ENCODE results near the gene UQCRHL.

Gene UQCRHL

GRCh38 chr1:15796086-15796462, 11.4 kb downstream of the UQCRHL start:
- DNase-seq = no peak

DNA sequence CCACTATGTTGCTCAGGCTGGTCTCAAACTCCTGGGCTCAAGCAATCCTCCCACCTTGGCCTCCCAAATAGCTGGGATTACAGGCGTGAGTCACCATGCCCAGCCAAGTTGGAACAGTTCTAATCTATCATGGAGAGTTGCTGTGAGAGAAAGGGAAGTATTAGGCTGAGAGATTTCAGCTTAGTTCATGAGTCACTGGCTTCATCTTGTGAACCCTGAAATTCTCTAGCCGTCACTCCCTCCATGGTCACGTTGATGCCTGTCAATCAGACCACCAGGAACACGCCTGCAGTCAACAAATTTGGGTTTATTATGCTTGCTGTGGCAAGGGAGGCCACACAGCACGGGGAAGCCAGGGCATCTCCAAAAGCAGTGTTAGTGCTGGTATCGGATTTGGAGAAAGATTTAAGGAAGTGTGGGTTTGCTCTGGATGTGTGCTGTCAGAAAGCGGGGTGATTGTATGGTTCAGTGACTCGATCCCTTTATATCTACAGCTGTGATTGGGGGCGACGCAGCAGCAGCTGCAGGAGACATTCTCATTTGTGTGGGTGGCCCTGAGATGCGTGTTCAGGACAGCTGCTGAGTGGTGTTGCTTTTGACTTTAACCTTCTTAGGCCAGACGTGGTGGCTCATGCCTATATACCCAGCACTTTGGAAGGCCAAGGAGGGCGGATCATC, 18.7 kb downstream of the UQCRHL start:
- no peak for DNase-seq

GRCh38 chr1:15786581-15786980, 20.9 kb downstream of the UQCRHL start:
- no peak for DNase-seq

GRCh38 chr1:15785683-15786082, 21.8 kb downstream of the UQCRHL start:
- no peak for DNase-seq

GRCh38 chr1:15777909-15778707, 29.3 kb downstream of the UQCRHL start:
- DNase-seq = no peak

DNA sequence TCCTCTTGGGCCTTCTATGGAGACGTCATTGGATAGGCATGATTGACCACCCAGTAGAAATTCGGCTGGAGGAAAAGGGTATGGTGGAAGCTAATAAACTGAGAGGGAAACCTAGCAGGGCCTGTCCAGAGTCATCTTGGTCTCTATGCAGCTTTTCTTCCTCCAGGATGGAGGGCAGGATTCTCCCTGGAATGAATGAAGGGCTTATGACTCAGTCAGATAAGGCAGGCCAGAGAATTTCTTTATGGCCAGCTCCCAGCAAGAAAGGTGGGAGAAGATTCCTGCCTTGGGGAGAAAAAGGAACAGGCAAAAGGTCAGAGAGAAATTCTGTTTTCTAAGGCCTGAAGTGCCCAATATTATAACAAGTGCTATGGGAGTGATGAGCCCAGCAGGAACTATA, 31.7 kb downstream of the UQCRHL start:
- DNase-seq = no peak

DNA sequence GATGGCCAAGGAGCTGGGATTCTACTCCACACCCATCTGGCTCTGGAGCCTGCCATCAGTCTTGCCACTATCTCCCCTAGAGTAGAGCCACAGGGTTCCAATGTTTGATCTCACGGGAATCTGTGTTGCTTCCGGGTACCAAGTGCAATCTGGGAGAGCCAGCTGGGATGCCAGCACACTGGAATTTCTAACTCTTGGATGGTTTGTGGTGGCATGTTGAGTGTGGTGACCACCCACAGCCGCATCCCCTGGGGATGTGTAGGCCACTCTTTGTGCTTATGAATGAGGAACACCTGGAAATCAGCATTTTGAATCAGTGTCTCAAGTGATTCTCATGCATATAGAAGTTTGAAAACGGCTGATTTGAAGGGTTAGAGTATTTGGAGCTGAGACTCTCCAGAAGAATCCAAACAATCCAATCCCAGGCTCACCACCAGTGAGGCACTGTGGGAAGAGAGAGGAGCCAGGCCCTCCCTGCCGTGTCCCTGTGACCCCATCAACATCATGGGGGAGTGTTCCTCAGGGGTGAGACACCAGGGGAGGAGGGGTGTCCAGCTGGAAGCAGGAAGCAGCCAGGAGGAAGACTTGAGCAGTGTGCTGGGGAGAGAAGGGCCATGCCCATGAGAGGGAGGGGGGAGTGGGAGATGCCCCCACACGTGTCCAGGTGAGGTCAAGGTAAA, 35.5 kb downstream of the UQCRHL start:
- no peak for DNase-seq

DNA sequence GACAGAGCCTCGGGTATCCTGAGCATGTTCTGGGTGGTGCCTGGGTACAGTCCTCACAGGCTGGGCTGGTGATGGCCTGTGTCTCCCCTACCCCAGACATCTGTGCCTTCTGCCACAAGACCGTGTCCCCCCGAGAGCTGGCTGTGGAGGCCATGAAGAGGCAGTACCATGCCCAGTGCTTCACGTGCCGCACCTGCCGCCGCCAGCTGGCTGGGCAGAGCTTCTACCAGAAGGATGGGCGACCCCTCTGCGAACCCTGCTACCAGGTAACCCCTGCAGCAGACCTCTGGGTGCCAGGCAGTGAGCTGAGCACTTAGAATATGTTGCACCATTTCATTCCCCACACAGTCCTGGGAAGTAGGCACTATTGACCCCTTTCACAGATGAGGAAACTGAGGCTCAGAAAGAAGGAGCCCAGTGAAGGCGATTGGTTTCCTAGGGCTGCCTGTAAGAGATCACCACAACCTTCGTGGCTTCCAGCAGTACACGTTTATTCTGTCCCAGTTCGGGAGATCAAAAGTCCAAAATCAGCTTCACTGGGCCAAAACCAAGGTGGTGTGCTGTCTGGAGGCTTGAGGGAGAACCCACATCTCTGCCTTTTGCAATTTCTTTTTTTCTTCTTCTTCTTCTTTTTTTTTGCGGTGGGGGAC, 37.0 kb downstream of the UQCRHL start:
- no peak for DNase-seq

DNA sequence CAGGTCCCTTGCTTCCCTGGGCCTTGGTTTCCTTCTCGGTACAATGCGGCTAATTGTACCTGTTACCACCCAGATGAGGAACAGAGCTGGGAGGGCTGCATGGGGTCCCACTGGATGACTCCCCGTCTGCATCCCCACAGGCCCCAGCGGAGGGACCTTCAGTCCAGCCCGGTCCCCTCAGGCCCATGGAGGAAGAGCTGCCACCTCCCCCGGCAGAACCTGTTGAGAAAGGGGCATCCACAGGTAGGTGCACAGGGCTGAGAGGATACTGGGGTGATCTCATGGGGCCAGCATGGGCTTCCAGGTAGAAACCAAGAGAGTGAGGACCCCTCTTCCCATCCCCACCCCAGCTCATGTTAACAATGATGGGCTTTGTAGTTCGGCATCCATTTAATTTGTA, 39.1 kb downstream of the UQCRHL start:
- no peak for DNase-seq

GRCh38 chr1:15767941-15768340, 39.5 kb downstream of the UQCRHL start:
- DNase-seq = no peak

- peak in 1 of 2 experiments; percentile 48 for DNase-seq
Observed at GRCh38 chr1:15765495-15766194, 41.8 kb downstream of the UQCRHL start.

DNA sequence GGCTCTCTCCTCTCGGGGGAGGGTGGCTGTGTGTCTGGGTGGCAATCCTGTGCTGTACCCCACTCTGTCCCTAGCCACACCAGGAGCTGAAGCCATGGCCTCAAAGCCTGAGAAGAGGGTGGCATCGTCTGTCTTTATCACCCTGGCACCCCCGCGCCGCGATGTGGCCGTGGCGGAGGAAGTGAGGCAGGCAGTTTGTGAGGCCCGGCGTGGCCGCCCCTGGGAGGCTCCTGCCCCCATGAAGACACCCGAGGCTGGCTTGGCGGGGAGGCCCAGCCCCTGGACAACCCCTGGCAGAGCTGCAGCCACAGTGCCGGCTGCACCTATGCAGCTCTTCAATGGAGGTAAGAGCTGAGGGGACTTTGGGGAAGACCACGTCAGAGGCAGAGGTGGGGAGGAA, 42.6 kb downstream of the UQCRHL start:
- no peak for DNase-seq

- DNase-seq = no peak
Observed at GRCh38 chr1:15764269-15764764, 43.1 kb downstream of the UQCRHL start.

DNA sequence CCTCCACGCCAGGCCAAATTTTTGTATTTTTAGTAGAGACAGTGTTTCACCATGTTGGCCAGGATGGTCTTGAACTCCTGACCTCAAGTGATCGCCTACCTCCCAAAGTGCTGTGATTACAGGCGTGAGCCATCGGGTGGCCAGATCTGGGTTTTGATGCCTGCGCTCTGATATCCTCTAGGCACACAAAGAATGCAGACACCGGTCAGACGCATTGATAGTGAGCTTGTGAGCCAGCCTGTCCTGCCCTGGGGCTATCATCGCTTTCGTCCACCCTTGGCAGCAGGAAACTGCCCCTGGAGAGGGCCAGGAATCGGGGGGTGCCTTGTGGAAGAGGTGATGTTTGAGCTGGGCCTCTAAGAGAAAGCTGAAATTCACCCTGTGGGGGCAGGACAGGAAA, 44.9 kb downstream of the UQCRHL start:
- DNase-seq = no peak

DNA sequence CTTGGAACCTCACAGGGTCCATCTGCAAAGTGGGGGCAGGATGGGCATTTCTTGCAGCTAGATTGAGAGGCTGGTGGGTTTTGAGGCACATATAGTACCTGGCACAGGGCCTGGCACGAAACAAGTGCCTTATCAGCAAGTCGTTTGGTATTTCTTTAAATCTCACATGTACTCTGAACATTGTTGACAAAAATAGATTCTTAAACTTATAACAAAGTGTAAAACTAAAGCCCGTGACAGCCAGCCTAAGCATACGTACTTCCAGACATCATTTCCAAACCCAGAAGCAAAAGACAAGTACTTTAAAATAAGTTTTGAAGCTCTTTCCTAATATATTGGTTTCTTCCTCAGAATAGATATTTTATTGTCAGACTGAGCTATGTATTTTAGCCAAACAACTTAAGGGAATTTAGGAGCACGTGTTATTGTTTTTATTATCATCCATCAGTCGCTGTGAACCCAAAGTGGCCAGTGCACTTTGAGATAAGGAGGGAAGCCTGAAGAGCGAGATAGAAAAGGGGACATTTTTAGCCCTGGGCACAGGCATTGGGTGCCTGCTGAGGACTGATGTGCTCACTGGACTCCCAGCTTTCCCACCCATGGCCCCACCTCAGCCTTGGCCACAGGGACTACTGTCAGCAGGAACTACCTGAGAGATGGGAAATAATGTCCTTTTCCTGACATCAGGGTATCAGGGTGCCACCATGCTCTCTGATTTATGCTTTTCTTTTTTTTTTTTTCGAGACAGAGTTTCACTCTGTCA, 45.9 kb downstream of the UQCRHL start:
- DNase-seq = no peak

DNA sequence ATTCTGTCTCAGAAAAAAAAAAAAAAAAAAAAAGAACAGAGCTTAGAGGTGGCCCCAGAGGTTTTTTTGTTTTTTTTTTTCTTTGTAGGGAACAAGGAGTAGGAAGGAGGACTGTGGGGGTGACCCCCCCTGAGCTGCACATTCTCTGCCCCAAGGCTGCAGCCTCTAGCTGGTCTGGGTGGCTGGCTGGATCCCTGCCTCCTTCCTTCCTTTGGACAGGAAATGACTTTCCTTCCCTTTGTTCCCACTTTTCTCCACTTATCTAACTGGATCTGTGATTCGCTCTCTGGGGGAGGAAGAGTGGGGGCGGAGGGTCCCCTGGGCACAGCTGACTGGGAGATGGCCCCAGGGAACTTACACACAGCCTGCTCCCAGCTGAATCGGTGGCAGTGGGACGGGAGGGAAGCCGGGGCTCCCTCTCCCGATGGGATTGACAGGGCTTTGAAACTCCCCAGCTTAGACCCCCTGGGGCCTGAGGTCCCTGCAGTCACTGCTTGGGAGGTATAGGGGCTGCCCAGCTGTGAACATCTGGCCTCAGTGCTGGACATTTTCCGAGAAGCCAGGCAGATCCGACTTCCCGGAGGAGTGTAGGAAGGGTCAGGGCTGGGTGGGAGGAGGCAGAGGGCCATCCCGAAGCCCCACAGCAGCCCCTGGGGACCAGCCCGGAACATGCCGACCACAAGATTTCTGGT, 46.8 kb downstream of the UQCRHL start:
- DNase-seq = no peak

- DNase-seq = no peak
Observed at GRCh38 chr1:15758953-15759661, 48.3 kb downstream of the UQCRHL start.

DNA sequence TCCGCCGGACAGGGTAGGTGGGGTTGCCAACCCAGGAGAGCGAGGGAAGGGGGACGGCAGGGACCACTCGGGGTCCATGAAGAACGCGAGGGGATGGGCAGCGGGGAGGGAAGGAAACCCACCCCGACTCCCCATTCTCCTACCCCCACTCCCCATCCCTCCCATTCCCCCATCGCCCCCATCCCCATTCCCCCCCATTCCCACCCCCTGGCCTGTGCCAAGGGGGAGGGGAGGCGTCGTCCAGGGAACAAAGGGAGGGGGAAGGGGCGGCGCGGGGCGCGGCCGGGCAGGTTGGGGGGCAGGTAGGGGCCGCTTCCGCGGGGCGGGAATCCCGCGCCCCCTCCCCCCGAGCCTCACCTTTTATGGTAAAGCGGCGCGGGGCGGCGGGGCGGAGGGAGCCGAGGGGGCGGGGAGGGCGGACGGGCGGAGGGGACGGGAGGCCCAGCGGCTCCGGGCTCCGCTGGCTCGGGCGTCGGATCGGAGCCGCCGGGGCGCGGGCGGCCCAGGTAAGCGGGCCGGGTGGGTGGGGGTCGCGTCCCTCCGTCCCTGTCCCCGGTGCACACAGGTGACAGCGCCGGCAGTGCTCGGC, 49.0 kb downstream of the UQCRHL start, which contains the start of gene FBLIM1:
Gene FBLIM1, plus strand, starts transcription at position 453 of the 589 bp plus-strand sequence. CDS start 6,189 bp downstream, outside the sequence.
- no peak for DNase-seq

GRCh38 chr1:15757575-15758342, 49.7 kb downstream of the UQCRHL start:
- no peak for DNase-seq

All from NCI-H446 (cell line).